G401.6 (cell line): ENCODE results near the gene RBM47.
"Not testable (repeated sequence)": the region's sequence is repeated elsewhere in the genome, so short reads cannot be mapped to it uniquely, and the experiment has no call there.

Experiments
- FAIRE-seq: peaks from 2 replicates; lab custom pipeline; 2012; peaks lifted over from hg19 to GRCh38; lab: Jason Lieb, UNC

The RBM47 gene

GRCh38 chr4:40403081-40403480, 226.6 kb downstream of the RBM47 start:
- FAIRE-seq, result no peak

GRCh38 chr4:40402556-40402955, 227.1 kb downstream of the RBM47 start:
- FAIRE-seq, result no peak

GRCh38 chr4:40401631-40402030, 228.0 kb downstream of the RBM47 start:
- FAIRE-seq, result no peak

- FAIRE-seq, result no peak
Observed at GRCh38 chr4:40401096-40401495, 228.6 kb downstream of the RBM47 start.

GRCh38 chr4:40399578-40399977, 230.1 kb downstream of the RBM47 start:
- no peak for FAIRE-seq

GRCh38 chr4:40395908-40396793, 233.5 kb downstream of the RBM47 start:
- FAIRE-seq, result no peak

- no peak for FAIRE-seq
Observed at GRCh38 chr4:40395166-40395900, 234.3 kb downstream of the RBM47 start.

- FAIRE-seq, result no peak
Observed at GRCh38 chr4:40394236-40394635, 235.4 kb downstream of the RBM47 start.

GRCh38 chr4:40392241-40392640, 237.4 kb downstream of the RBM47 start:
- not testable (repeated sequence) for FAIRE-seq

GRCh38 chr4:40389986-40390385, 239.7 kb downstream of the RBM47 start:
- FAIRE-seq, result no peak

- no peak for FAIRE-seq
Observed at GRCh38 chr4:40388239-40388638, 241.4 kb downstream of the RBM47 start.

- FAIRE-seq, result no peak
Observed at GRCh38 chr4:40380647-40381046, 249.0 kb downstream of the RBM47 start.

GRCh38 chr4:40379248-40379647, 250.4 kb downstream of the RBM47 start:
- no peak for FAIRE-seq

- no peak for FAIRE-seq
Observed at GRCh38 chr4:40378619-40379018, 251.0 kb downstream of the RBM47 start.

GRCh38 chr4:40377512-40378365, 251.9 kb downstream of the RBM47 start:
- no peak for FAIRE-seq

- FAIRE-seq, result no peak
Observed at GRCh38 chr4:40375620-40376019, 254.0 kb downstream of the RBM47 start.

- FAIRE-seq, result no peak
Observed at GRCh38 chr4:40375095-40375494, 254.6 kb downstream of the RBM47 start.

- FAIRE-seq, result no peak
Observed at GRCh38 chr4:40373636-40374035, 256.0 kb downstream of the RBM47 start.
